AG09319 (cell line): ENCODE results near the gene CDC20B.

Experiments used
- DNase-seq: peaks from one replicate; pipeline ENCODE4 v3.0.0-alpha.2; 2010; ENCODE audit warnings: low read depth; ENCODE audit errors: extremely low read depth
- TF ChIP-seq, protein P1 (sequence below): IDR thresholded peaks from 2 replicates; pipeline ENCODE4 v1.5.1; 2011; ENCODE audit warnings: low read depth, mild to moderate bottlenecking, inconsistent platforms, low read length, moderate library complexity

CDC20B gene

DNA sequence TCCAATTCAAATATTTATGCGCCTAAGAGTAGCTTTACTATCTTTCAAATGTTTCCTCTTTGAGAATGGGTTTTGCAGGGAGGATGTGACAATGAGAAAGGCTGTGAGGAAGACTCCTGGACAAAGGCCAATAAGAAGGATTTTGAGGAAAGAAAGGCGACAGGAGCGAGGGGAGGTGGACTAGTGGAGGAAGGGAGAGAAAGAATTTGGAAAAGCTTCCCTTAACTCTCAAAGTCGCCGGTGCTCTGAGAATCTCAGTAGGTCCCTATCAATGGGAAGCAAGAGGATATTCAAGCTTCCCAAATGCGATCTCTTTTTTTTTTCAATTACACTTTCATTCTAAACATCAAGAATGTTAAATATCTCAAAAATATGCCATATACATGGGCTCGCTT lies 2.8 kb upstream of the CDC20B start:
- DNase-seq: no peak
- TF ChIP-seq, protein P1, sequence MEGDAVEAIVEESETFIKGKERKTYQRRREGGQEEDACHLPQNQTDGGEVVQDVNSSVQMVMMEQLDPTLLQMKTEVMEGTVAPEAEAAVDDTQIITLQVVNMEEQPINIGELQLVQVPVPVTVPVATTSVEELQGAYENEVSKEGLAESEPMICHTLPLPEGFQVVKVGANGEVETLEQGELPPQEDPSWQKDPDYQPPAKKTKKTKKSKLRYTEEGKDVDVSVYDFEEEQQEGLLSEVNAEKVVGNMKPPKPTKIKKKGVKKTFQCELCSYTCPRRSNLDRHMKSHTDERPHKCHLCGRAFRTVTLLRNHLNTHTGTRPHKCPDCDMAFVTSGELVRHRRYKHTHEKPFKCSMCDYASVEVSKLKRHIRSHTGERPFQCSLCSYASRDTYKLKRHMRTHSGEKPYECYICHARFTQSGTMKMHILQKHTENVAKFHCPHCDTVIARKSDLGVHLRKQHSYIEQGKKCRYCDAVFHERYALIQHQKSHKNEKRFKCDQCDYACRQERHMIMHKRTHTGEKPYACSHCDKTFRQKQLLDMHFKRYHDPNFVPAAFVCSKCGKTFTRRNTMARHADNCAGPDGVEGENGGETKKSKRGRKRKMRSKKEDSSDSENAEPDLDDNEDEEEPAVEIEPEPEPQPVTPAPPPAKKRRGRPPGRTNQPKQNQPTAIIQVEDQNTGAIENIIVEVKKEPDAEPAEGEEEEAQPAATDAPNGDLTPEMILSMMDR: no peak

DNA sequence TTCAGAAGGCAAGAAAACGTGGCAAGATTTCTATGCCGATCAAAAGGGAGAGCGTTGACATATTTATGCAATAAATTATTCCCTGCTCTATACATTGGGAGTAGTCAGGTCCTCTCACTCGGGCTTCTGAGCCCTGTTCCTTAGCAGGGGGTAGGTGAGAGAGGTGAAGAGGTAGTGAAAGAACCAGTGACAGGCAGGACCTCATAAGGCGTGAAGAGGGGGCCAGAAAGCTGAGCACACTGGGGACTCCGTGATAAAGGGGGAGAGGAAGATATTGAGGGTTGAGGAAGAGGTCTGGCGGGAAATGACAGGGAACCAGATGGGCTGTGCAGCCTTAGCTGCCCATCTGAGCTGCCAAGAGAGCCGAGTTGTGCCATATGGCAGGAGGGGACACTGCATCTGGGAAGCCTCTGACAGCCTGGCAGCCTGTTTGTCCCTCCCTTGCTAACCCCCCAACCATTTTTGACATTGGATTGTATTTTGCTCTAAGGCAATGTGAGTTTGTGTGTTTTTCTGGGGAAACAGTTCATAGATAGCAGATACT lies 782 bp upstream of the CDC20B start:
- no peak for DNase-seq

DNA sequence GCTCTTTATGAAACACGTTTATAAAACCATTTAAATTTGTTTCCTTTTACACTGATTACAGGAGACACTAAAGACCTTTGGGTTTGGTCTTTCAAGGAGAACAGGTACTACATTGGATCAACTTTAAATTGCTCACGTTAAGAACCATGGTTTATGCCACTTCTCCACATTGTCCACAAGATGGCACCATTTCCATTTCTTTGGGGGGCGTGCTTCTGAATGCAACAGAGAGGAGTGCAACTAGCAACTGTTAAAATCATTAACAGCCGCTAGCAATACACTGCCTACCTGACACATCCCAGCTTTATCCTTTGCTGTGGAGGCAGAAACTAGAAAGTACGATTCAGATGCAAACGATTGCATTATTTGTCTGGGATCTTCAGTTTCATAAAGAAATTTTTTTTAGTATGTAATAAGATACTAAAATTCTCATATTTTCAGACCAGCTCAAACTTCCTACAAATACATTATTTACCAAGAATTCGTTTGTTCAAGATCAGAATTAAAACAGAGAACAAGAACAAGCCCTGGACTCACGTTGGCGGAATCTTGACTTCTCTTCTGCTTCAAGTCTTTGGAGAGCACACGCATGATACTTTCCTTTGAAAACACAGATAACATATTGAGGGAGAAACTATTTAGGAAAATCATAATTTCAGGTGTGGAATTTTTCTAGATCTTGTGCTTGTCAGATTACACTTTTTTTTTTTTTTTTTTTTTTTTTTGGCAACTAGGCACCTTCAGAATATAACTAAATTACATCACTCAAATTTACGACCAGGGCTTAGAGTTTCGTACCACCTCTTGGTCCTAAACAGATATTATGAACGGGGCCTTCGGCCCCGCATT lies 702 bp downstream of the CDC20B start:
- TF ChIP-seq, protein P1: peak; percentile 77
- peak; percentile 43 for DNase-seq

More for the DNA sequence above, 782 bp upstream of the CDC20B start:
- TF ChIP-seq, protein P1: no peak

DNA sequence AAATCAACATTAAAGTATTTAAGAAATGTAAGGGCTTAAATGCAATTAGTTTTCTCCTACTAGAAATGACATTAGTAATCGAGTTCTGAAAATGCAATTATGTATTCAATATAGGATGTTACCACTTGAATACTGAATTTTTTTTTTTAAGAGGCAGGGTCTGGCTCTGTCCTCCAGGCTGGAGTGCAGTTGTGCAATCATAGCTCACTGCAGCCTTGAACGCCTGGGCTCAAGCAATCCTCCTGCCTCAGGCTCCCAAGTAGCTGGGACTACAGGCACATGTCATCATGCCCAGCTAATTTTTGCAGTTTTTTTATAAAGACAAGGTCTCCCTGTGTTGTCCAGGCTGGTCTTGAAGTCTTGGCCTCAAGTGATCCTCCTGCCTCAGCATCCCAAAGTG lies 1.5 kb downstream of the CDC20B start:
- TF ChIP-seq, protein P1: no peak
- no peak for DNase-seq

DNA sequence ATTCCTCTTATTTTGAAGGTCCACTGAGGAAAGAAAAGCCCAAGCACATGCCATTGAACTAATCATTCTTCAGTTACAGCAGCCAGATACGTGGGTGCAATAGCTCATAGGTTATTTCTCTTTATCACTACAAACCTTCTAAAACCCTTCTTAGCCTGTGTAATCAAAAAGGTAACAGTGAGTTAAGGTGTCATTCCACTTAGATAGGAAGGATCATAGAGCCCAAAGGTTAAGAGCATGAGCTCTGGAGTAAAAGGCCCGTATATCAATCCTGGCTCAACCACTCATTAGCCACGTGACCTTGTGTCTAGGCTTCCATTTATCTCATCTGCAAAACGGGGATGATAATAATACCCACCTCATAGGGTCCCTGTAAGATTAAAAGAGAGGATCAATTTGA lies 10.3 kb downstream of the CDC20B start:
- no peak for DNase-seq
- TF ChIP-seq, protein P1: no peak

DNA sequence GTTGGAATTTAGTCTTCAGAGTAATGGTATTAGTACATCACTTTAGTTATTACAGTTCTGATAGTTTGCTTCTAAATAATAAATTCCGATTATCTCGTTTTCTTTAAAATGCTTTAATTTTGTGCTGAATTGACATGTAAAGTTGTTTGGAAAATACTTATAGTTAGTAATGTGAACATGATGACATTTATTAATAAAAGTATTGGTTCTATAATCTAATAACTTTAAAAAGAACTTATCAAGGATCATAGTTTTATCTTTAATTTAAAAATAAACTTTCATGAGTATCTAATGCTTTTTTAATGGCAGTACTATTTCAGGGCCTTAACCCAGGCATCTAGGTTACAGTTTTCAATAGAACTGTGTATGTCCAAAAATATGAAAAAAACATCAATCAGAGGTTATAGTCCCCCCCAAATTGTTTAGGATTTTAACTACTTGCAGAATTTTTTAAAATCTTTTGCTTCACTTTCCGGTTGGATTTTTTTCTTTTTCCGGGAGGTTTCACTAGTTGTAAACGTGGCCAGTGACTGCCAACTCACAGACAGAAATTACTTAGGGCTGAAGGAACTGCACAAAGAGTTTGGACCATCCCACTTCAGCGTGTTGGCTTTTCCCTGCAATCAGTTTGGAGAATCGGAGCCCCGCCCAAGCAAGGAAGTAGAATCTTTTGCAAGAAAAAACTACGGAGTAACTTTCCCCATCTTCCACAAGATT lies 12.3 kb downstream of the CDC20B start:
- DNase-seq: peak; percentile 88
- TF ChIP-seq, protein P1: no peak
